Islet of Langerhans (tissue), 1 donor: ENCODE data around the gene KLK2.

Source experiments
- FAIRE-seq: peaks from one replicate; lab custom pipeline; 2011; peaks lifted over from hg19 to GRCh38; lab: Jason Lieb, UNC

The KLK2 gene

DNA sequence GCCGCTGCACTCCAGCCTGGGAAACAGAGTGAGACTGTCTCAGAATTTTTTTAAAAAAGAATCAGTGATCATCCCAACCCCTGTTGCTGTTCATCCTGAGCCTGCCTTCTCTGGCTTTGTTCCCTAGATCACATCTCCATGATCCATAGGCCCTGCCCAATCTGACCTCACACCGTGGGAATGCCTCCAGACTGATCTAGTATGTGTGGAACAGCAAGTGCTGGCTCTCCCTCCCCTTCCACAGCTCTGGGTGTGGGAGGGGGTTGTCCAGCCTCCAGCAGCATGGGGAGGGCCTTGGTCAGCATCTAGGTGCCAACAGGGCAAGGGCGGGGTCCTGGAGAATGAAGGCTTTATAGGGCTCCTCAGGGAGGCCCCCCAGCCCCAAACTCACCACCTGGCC is at the start of gene KLK2:
Gene KLK2, plus strand, starts transcription at position 384 of the 400 bp plus-strand sequence. CDS start 35 bp downstream, outside the sequence.
- no peak for FAIRE-seq

DNA sequence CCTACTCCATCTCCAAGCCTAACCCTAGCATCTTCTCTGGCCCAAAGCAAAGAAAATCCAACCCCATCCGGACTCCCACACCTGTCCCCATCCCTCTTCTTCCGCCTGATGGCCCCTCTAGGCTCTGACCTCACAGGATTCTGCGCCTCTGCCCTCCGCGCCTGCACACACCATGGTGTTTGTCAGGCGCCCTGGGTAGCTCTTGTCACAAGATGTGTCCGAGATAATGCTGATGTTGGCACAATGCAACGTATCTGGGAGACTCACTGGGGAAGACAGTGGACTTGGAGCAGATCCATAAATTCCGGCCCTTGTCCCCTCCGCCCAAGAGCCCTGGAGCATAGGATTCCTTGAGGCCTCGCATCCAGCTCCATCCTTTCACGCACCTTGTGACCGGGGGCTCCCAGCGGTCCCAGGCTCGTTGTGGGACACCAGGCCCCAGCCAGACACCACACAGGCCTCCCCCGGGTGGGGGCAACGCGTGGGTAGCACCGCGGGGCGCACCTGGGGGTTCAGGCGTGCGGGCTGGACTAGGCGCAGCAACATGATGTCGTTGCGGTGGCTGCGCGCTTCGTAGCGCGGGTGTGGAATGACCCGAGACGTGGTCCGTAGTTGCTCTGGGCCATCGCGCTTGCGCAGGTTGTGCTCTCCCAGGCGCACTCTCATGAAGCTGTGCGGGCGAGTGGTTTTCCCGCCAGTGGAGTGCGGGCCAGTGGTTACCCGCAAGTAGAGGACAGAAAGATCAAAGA is 46.6 kb upstream of the KLK2 start:
- FAIRE-seq: no peak

DNA sequence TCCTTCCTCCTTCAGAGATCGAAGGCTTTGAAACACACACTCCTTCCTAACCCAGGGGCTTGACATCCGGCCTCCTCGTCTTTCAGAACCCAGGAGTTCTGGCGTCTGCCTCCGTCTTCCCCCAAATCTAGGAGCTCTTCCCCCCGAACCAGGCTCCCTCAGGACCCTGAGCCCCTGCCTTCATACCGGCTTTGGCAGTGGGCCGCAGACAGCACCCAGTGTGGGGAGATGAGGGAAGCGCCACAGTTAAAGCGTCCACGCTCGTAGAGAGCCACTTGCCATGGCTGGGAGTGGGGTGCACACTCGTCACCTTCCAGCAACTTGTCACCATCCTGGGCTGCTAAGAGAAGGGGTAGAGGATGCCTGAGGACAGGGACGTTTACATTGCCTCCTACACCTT is 45.8 kb upstream of the KLK2 start:
- FAIRE-seq: no peak

DNA sequence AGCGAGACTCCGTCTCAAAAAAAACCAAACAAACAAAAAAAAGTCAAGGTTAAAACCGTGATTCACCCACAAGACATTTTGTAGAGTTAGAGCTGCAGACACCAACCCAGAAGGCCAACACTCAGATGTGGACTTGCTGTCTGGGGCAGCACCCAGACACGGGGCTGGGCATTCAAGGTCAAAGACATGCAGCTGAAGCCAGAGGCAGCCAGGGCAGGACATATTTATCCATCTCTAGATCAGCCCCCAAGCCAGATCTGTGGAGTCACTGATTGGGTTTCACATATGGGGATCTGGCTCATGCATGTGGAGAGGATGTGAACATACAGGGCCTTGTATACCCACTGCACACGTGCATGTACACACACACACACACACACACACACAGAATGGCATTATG is 43.4 kb upstream of the KLK2 start:
- FAIRE-seq: no peak

DNA sequence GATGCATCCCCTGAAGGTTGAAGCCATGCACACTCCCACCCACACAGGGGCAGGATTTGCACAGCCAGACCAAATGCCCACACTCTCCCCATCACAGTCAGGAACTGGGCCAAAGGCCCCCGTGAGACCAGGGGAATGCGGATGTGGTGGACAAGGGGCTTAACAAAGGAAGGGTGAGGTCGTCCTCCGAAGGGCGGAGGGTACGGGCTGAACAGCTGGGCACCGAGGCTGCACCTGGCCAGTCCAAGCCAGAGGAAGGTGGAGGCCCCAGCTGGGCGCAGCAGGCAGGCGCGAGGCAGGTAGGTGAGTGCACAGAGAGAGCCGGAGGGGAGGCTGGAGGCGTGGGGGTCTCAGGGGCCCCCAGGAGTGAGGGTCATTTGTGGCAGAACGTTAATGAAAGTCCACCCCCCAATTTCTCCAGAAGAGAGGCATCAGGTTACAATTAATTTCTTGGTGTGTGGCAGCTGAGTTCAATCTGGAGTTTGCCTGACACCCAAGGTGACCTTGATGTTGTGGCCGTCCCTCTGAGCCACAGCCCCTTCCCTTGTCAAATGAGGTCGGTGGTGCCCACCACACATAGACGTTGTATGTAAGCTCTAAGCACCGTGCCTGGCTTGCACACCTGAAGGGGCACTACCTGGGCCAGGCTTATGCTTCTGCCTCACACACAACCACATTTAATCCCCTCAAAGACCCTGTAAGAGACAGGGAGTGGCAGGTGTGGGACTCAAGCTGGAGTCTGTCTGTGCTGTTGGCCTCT is 42.8 kb upstream of the KLK2 start:
- FAIRE-seq: no peak

DNA sequence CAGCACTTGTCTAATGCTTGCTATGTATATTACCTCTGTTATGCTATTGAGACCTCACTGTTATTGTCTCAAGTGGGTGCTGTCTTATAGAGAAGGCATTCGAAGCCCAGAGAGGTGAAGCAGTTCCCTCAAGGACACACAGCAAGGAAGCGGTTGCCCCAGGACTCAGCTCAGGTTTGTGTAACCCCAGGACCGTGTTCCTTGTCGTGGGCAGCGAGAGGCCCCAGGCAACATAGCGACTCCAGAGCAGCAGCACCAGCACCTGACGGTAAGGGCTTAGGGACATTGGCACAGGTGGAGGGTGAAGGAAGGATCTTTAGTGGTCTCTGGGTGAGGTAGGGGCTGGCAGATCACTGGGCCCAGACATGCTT is 42.2 kb upstream of the KLK2 start:
- FAIRE-seq: no peak

DNA sequence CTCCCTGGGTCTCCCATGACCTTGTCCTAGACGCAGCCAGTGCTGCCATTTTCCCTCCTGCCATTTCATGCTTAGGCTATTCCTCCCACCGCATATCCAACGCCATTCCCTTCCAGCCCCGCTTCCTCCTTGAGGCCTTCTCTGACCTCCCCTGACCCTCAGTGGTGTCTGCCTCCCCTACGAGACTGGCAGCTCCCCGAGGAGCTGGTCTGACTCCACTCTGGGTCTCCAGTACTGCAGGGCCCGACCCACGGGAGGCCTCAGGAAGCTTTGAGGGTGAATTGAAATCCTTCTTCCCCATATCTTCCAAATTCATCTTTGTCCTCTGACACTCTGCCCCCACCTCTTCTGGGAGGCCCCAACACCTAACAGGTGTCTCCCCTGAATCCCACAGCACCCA is 40.6 kb upstream of the KLK2 start:
- no peak for FAIRE-seq

DNA sequence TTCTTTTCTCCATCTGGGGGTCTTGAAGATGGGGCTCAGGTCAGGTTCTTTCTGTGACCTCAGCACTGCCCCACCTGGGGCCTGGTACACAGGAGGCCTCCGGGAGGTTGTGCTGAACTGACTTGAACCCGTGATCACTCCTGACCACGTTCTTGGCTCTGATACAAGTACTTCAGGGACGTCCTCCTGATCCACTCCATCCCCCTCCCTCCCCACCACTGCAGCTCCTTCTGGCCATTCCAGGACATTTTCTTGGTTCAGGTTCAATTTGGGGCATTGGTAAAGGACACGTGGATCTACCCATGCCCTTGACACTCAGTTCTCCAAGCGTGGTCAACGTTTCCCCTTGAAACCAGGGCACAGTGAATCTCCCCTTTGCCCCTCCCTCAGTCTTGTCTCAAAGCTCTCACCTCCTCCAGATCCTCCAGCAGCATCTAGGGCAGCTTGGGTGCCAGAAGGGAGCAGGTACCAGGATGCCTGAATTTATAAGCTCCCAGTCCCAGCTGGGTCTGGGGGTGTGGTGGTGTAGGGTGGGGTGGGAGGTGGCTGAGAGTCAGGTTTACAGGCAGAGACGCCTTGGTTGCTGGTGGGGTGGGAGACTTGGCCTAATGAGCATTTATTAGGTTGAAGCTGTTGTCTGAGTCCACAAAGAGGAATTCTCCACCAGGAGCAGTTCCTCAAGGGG is 40.0 kb upstream of the KLK2 start, which contains the start of gene KLK15:
Gene KLK15, minus strand, starts transcription at position 458 of the 685 bp plus-strand sequence. CDS start 2,082 bp downstream, outside the sequence.
- FAIRE-seq: no peak

DNA sequence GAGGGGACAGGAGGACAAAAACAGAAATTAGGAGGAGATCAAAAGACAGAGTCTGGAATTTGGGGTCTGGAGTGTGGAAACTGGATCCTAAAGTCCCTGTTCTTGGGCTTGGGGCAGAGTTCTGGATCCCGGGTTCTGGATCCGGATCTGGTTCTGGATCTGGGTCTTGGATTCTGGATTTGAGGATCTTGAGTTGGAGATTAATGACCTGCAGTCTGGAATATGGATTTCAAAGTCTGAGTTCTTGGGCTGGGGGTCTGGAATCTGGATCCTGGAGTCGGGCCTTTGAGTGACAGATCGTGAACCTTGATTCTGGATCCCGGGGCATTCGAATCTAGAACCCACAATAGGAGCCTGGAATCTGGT is 39.5 kb upstream of the KLK2 start:
- FAIRE-seq: no peak

DNA sequence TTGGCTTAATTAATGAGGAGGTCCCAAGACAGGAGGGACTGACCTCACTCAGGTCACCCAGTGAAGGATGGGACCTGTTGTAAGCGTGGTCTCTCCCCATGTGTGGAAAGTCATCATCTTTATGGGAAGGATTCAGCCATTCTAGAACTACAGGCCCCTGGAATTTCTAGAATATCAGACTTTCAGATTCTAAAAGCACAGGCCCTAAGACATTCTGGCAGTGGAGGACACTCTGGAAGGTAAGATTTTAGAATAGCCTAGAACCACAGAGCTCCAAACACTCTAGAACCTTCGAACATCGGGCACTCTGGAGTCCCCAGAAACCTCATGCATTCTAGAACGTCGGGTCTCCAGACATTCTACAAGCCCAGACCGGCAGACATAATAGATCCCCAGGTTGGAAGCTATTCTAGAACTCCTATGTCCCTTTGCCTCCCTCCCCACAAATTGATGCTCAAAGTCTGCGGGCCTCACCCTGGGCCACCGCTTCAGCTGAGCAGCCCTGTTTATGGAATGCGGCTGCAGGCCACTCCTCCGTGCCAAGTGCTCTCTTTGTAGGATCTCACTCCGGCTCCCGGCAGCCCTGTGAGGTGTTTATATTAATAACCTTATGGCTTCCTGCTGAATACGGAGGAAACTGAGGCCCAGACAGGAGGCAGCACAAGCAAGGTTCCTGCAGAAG is 38.0 kb upstream of the KLK2 start:
- FAIRE-seq: no peak

DNA sequence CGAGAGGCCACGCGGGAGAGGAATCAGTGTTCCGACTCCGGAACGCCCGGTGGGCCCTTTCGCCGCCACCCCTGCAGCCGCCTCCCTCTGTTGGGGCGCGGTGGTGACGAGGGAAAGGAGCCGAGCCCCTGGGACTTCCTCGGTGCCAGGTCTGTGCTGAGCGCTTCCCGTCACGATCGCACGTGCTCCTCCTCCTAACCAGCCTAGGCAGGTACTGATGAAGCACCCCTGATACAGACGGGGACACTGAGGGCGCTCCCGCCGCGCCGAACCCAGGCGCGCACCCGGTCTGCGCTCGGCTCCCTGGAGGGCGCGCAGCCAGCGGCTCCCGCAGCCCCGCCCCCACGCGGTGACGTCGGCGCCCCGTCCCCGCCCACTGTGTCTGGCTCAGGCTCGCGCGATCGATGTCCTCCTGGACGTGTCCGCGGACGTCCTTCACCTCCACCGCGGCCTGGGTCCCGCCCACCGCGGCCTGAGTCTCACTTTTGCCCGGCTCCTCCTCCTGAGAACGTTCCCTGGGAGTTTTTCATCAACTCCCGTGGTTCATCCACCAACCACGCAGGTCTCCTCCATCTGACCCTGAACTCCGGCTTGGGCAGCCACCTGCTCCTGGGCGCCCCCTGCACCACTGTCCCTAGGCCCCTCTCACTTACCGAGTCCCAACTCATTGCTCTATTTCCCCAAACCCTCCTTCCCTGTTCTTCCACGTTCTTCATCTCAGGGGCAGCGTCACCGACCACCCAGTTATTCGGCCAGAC is 37.3 kb upstream of the KLK2 start:
- FAIRE-seq: no peak

DNA sequence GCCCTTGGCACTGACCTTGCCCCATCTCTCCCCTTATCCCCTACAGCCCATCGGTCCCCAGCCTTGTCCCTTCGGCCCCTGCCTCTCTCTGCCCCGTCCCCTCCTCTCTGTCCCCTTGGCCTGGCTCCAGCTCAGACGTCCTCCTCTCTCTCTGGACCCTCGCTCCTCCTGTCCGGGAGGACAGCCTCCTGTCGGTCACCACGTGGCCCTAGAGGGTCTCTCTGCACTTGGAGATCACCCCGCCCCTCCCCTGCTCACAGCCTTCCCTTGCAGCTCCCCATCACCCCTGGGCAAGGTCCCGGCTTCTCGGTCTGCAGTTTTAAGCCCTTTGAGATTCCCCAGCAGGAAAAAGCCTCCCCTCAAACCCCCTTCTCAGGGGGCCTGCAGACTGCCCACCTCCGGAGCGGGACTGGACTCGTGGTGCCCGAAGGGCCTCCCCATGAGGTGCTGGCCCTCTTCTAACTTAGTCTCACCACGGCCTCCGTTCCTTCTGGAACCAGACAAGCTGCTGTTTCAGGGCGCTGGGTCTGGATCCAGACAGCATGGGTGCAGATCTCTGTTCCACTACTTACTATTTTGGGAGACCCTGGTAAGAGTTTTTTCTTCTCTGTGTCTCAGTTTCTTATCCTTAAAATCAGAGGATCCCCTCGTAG is 36.6 kb upstream of the KLK2 start:
- FAIRE-seq: no peak

DNA sequence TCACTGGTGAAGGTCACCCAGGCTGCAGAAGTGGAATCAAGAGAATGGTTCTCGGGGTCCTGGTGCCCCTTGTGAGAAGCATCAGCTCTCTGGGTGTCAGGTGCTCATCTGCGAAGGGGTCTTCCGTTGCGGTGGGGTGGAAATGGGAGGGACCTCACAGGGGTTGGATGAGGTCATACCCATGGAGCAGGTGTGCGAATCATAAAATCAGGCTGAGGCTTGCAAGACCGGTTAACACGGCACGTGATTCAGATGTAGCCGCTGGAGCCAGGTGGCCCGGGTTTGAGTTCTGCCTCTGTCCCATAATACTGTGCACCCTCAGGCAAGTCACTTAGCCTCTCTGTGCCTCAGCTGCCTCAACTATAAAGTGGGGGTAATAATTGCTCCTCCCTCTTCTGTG is 35.9 kb upstream of the KLK2 start:
- FAIRE-seq: no peak

DNA sequence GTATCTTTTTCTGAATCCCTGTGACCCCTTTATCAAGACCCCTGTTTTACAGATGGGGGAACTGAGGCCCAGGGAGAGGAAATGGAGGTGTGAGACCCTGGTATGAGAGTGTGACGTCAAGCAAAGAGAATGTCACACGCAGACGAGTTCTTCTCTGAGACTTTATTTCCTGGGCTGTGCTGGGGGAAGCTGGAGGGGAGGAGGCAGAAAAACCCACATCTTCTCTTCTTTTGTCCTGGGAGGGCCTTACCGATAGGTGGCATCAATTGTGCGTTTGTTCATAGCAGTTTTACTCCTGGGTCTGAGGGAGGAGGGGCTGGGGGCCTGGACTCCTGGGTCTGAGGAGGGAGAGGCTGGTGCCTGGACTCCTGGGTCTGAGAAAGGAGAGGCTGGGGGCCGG is 35.0 kb upstream of the KLK2 start:
- no peak for FAIRE-seq

DNA sequence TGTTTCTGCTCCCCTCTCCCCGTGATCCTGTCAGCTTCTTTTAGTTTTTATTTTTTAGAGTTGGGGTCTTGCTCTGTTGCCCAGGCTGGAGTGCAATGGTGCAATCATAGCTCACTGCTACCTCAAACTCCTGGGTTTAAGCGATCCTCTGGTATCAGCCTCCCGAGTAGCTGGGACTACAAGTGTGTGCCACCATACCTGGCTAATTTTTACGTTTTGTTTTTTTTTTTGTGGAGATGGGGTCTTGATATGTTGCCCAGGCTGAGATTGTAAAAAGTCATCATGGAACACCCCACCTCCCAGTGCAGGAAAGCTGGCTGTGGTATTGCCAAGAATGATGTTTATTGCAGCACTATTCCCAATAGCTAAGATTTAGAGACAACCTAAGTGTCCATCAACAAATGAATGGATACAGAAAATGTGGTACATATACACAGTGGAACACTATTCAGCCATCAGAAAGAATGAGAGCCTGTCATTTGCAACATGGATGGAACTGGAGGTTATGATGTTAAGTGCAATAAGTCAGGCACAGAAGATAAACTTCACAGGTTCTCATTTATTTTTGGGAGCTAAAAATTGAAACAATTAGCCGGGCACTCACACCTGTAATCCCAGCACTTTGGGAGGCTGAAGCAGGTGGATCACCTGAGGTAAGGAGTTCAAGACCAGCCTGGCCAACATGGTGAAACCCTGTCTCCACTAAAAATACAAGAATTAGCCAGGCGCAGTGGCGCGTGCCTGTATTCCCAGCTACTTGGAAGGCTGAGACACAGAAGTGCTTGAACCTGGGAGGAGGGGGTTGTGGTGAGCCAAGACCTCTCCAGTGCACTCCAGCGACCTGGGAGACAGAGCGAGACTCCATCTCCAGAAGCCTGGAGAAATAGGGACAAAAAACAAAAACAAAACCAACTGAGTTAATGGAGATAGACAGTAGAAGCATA is 33.3 kb upstream of the KLK2 start:
- FAIRE-seq: no peak

DNA sequence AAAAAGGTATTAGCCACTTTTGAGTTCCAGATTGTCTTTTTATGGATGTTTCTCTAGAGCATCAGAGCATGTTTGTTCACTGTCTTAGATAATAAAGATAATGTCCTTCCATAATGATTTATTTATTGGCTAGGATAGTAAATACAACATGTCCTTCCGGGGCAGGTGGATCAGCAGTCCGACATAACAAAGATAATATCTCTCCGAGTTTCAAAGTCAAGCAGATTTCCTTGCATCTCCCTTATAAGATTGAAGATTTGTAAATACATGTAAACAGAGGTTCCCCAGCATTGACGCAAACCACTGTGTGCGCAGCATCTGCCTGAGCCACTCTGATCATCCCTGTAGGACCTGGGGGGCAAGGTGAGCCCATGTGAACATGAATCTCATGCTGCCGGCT is 31.1 kb upstream of the KLK2 start:
- no peak for FAIRE-seq

DNA sequence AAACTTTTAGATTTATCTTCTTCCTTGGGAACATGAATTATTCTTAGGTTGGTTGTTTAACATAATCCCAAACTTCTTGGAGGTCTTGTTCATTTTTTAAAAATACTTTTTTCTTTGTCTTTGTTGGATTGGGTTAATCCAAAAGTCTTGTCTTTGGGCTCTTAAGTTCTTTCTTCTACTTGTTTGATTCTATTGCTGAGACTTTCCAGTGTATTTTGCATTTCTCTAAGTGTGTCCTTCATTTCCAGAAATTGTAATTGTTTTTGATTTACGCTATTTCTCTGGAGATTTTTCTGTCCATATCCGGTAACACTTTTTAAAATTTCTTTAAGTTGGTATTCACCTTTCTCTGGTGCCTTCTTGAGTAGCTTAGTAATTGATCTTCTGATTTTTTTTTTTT is 30.0 kb upstream of the KLK2 start:
- FAIRE-seq: no peak

DNA sequence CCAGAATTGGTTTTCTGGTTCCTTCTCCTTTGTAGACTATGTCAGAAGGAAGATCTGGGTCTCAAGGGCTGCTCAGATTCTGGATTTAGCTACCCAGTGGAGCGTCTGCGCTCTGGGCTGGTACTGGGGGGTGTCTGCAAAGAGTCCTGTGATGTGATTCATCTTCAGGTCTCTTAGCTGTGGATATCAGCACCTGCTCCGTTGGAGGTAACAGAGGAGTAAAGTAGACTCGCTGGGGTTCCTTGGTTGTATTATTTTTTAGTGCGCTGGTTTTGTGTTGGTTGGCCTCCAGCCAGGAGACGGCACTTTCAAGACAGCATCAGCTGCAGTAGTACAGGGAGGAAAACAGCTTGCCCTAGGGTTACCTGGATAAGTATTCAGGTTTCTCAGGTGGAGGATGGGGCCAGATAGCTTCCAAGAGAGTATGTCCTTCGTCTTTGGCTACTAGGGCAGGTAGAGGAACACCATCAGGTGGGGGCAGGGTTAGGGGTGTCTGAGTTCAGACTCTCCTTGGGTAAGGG is 29.5 kb upstream of the KLK2 start:
- FAIRE-seq: no peak

DNA sequence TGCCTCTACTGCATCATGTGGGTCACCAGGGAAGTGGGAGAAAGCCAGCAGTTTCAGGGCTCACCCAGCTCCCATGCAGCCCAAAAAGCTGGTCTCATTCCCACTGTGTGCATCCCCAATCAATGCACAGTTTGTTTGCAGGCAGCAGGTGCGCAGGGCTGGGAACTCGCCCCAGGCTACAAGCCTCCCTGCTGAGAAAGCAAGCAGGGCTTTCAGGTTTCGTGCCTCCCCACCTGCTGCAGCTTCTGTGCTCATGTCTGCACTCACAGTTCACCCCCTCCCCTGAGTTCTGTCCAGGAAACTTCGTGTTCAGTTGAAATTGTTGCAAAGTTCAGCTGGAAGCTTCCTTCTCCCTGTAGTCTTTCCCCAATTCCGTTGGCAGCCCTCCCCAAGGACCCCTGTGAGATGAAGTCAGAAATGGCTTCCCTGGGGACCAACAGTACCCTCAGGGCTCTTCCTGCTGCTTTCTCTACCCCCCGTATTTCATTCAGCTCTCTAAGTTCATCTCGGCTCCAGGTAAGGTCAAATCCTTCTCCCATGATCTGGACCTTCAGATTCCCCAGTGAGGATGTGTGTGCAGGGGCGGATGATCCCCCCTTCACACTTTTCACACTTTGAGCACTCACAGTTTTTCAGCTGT is 28.8 kb upstream of the KLK2 start:
- FAIRE-seq: no peak

DNA sequence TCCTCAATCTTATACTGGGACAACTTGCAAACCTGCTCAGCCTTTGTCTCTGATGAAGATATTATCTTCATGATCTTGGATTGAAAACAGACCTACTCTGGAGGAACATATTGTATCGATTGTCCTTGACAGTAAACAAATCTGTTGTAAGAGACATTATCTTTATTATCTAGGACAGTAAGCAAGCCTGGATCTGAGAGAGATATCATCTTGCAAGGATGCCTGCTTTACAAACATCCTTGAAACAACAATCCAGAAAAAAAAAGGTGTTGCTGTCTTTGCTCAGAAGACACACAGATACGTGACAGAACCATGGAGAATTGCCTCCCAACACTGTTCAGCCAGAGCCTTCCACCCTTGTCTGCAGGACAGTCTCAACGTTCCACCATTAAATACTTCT is 22.5 kb upstream of the KLK2 start:
- FAIRE-seq: no peak
